Measurements from ENCODE around the gene HPSE2. TPM values are rescaled to one million over a fixed set of nuclear protein-coding genes. Genes with fewer than 3 reads are reported as not detected.

HPSE2 gene
- total and polyA plus RNA-seq, 2 donors = 0.05 to 0.14 TPM

Other genes with a start within 250 kb of the HPSE2 start
- 0.24 TPM for gene CNNM1, start 93.5 kb upstream of the HPSE2 start, total RNA-seq
- gene CNNM1, start 93.5 kb upstream of the HPSE2 start, polyA plus RNA-seq = 0.16 TPM
- 19.9 TPM for gene GOT1, start 194.8 kb upstream of the HPSE2 start, total RNA-seq
- gene GOT1, start 194.8 kb upstream of the HPSE2 start, polyA plus RNA-seq = 16.1 TPM